GM12878 (cell line): ENCODE results near the gene FAM78A. TPM values are rescaled to one million over a fixed set of nuclear protein-coding genes. Genes with fewer than 3 reads are reported as not detected.

Experiments used
- ATAC-seq: fragments of 200-7000 bp; cut with Tn5 transposase; 3 replicates; pipeline ENCODE4 v1.9.1; 2020; ENCODE audit warnings: mild to moderate bottlenecking, moderate library complexity
- BruUV-seq: library from RNA; stranded (reverse); fragments of 400-500 nt; replicated peaks from 2 replicates; lab custom pipeline; 2021; lab: Mats Ljungman, UMichigan
- CTCF ChIA-PET: fragments of 300-600 bp; sonication (Branson Sonifier 250); formaldehyde crosslinking; extraction: SDS; loops from one replicate; lab custom pipeline; 2021; ENCODE audit warnings: inconsistent platforms; lab: Yijun Ruan, JAX
- POLR2A ChIA-PET: fragments of 350-600 bp; formaldehyde crosslinking; extraction: SDS; loops from one replicate; lab custom pipeline; 2021; ENCODE audit warnings: inconsistent platforms; lab: Charles Lee
- RAD21 ChIA-PET: fragments of 300-600 bp; sonication (Branson Sonifier 250); formaldehyde crosslinking; loops from one replicate; lab custom pipeline; 2023; ENCODE audit warnings: antibody characterized with exemption; ENCODE audit not compliant: unreplicated experiment; lab: Charles Lee
- SMC1A ChIA-PET: fragments of 300-600 bp; sonication (Branson Sonifier 250); formaldehyde crosslinking; loops from one replicate; lab custom pipeline; 2023; ENCODE audit not compliant: unreplicated experiment, uncharacterized antibody; lab: Charles Lee
- DNase-seq: peaks from one replicate; pipeline ENCODE4 v3.0.0-alpha.2; 2011; ENCODE audit warnings: low read depth, low spot score
- FAIRE-seq: peaks from 3 replicates; lab custom pipeline; 2011; peaks lifted over from hg19 to GRCh38; lab: Jason Lieb, UNC
- H2AFZ ChIP-seq: 2 replicates; pipeline ENCODE4 v1.6.0; 2011; ENCODE audit warnings: low read depth, low read length, control low read depth; ENCODE audit not compliant: control insufficient read depth
- H3K27ac ChIP-seq: 2 replicates; pipeline ENCODE4 v1.5.1; 2011; ENCODE audit warnings: control low read depth; ENCODE audit not compliant: control insufficient read depth, insufficient read depth
- H3K27me3 ChIP-seq, 2 experiments: replicated peaks in 1 of 2; 2 replicates each; pipeline versions ENCODE4 v1.6.0 to v1.6.1; 2011; ENCODE audit warnings: low read length in 1 of 2; ENCODE audit not compliant: control insufficient read depth in 2 of 2, insufficient read depth in 2 of 2
- H3K36me3 ChIP-seq, 2 experiments: 2 replicates each; pipeline ENCODE4 v1.5.1; 2011; ENCODE audit warnings: low read length in 1 of 2; ENCODE audit not compliant: control insufficient read depth in 2 of 2, insufficient read depth in 2 of 2
- H3K4me1 ChIP-seq: 2 replicates; pipeline ENCODE4 v1.6.1; 2011; ENCODE audit warnings: mild to moderate bottlenecking, low read length, moderate library complexity, mixed read lengths; ENCODE audit not compliant: control insufficient read depth, insufficient read depth
- H3K4me2 ChIP-seq: 2 replicates; pipeline ENCODE4 v1.6.0; 2011; ENCODE audit warnings: control low read depth; ENCODE audit not compliant: control insufficient read depth, insufficient read depth
- H3K4me3 ChIP-seq: fragments of 200-600 bp; sonication (generic); 2 replicates; pipeline ENCODE4 v1.5.1; 2016
- H3K79me2 ChIP-seq: 2 replicates; pipeline ENCODE4 v1.6.0; 2011; ENCODE audit warnings: low read length; ENCODE audit not compliant: control insufficient read depth, insufficient read depth
- H3K9ac ChIP-seq: 2 replicates; pipeline ENCODE4 v1.8.0; 2011; ENCODE audit warnings: low read length, control low read depth, mixed read lengths; ENCODE audit not compliant: control insufficient read depth, insufficient read depth
- H3K9me3 ChIP-seq: replicated peaks from 3 replicates; pipeline ENCODE4 v1.5.1; 2011; ENCODE audit warnings: mild to moderate bottlenecking, low read length; ENCODE audit not compliant: control insufficient read depth, insufficient read depth
- H4K20me1 ChIP-seq: 2 replicates; pipeline ENCODE4 v1.6.0; 2011; ENCODE audit not compliant: control insufficient read depth, insufficient read depth
- BACH1 ChIP-seq: fragments of 450-650 bp; IDR thresholded peaks from 2 replicates; pipeline ENCODE4 v1.6.1; 2017; ENCODE audit warnings: mild to moderate bottlenecking, borderline replicate concordance
- GATAD2B ChIP-seq: fragments of 450-650 bp; conservative IDR thresholded peaks from 2 replicates; pipeline ENCODE4 v1.6.1; 2017; ENCODE audit warnings: low read depth, mild to moderate bottlenecking, moderate library complexity
- HCFC1 ChIP-seq: fragments of 150-350 bp; IDR thresholded peaks from 2 replicates; pipeline ENCODE4 v1.6.1; 2014; ENCODE audit warnings: low read length
- HDAC6 ChIP-seq: fragments of 200-600 bp; sonication (generic); IDR thresholded peaks from one replicate; pipeline ENCODE4 v1.8.0; 2017; ENCODE audit warnings: antibody characterized with exemption; ENCODE audit not compliant: unreplicated experiment
- JUND ChIP-seq: IDR thresholded peaks from 2 replicates; pipeline ENCODE4 v1.6.1; 2012; ENCODE audit warnings: low read depth, mild to moderate bottlenecking, low read length, improper control_type of control experiment, moderate library complexity
- MYB ChIP-seq: fragments of 150-350 bp; IDR thresholded peaks from 2 replicates; pipeline ENCODE4 v1.6.1; 2014; ENCODE audit warnings: mild to moderate bottlenecking, low read depth, low read length, borderline replicate concordance
- NFIC ChIP-seq: IDR thresholded peaks from 2 replicates; pipeline ENCODE4 v1.6.1; 2012; ENCODE audit warnings: low read depth, mild to moderate bottlenecking, inconsistent platforms, low read length, moderate library complexity
- POLR2AphosphoS2 ChIP-seq: IDR thresholded peaks from 2 replicates; pipeline ENCODE4 v1.6.1; 2011; ENCODE audit warnings: low read depth, mild to moderate bottlenecking, low read length, improper control_type of control experiment, moderate library complexity
- TARDBP ChIP-seq: IDR thresholded peaks from 2 replicates; pipeline ENCODE4 v1.6.1; 2016; ENCODE audit warnings: borderline replicate concordance
- WGBS: methylation state at CpG from one replicate; pipeline ENCODE4 v1.1.6; 2016; ENCODE audit warnings: low lambda C conversion rate; ENCODE audit not compliant: insufficient replicate concordance, insufficient coverage; ENCODE audit errors: missing lambda C conversion rate; 5-methylcytosine and 5-hydroxymethylcytosine counted together
- in situ Hi-C: fragments of 300-500 bp; cut with MboI; formaldehyde crosslinking; loops from 9 replicates; pipeline ENCODE4 v1.14.3; 2018; ENCODE audit warnings: mixed read lengths
- intact Hi-C: fragments of 100-400 bp; cut with micrococcal nuclease; formaldehyde crosslinking; loops from one replicate; pipeline ENCODE4 v1.14.2; 2022; ENCODE audit not compliant: unreplicated experiment
- polyA plus RNA-seq, 11 experiments: library from polyadenylated mRNA; depleted of rRNA in 4 of 11; unstranded in 6 of 11; stranded (reverse) in 5 of 11; fragments of >200 nt; fragmentation: Nextera tagmentation in 4 of 11; fragmentation: Illumina TruSeq in 1 of 11; extraction: Ambion mirVana in 4 of 11; extraction: Trizol in 1 of 11; gene quantifications; 1 replicate in 1 of 11; 2 replicates in 10 of 11; pipeline versions ENCODE4 v1.2.1 to v1.2.3, GENCODE V29; 2011 to 2016; ENCODE audit warnings: inconsistent platforms in 2 of 11, missing spikeins in 2 of 11, low read depth in 1 of 11
- total RNA-seq, 4 experiments: library from RNA; depleted of rRNA in 3 of 4; stranded (reverse); fragments of >200 nt in 3 of 4; fragmentation: Illumina TruSeq in 1 of 4; extraction: Trizol in 1 of 4; gene quantifications; 2 replicates each; pipeline versions ENCODE4 v1.2.1 to v1.2.3, GENCODE V29; 2013 to 2021
- TF ChIP-seq, protein P1 (sequence below): fragments of 450-650 bp; IDR thresholded peaks from 2 replicates; pipeline ENCODE4 v1.6.1; 2017; ENCODE audit warnings: mild to moderate bottlenecking, moderate library complexity
- TF ChIP-seq, protein P2 (sequence below): IDR thresholded peaks from 2 replicates; pipeline ENCODE4 v1.6.1; 2012; ENCODE audit warnings: low read depth, low read length, improper control_type of control experiment
- TF ChIP-seq, protein P3 (sequence below): fragments of 450-650 bp; IDR thresholded peaks from 2 replicates; pipeline ENCODE4 v1.6.1; 2016; ENCODE audit warnings: mild to moderate bottlenecking, moderate library complexity, borderline replicate concordance
- TF ChIP-seq, protein P4 (sequence below): fragments of 450-650 bp; IDR thresholded peaks from 2 replicates; pipeline ENCODE4 v1.6.1; 2017; ENCODE audit warnings: low read depth, mild to moderate bottlenecking, moderate library complexity

The FAM78A gene
- total and polyA plus RNA-seq, 10 of the 15 experiments (the other 5 are each of a cell fraction or from before 2014, with no cell fraction given) = 0.18 to 32.5 (median 12.2) TPM

DNA sequence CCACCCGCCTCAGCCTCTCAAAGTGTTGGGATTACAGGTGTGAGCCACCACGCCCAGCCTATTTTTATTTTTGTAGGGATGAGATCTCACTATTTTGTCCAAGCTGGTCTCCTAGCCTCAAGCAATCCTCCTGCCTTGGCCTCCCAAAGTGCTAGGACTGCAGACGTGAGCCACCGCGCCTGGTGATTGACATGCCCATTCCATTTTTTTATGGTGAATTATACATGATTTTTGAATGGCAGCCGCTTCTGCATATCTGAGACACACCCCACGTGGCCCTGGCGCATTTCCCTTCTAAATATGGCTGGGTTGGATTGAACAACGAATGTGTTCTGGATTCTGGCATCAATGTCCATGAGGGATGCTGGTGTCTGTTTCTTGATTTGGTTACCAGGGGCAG, 35.9 kb upstream of the FAM78A start:
- Histone ChIP-seq H3K9ac (no peak overlapping the region), H3K4me2 (no peak overlapping the region), H3K79me2 (no peaks in the 10 kb centered on the region), H4K20me1 (no peaks in the 10 kb centered on the region), H3K4me1 (no peaks in the 10 kb centered on the region), H3K4me3 (no peak overlapping the region), H3K27me3 (no peaks in the 10 kb centered on the region; a peak in 2 of 4 replicates), H3K9me3 (no peaks in the 10 kb centered on the region), H3K36me3 (no peaks in the 10 kb centered on the region), H2AFZ (no peak overlapping the region), H3K27ac (no peak overlapping the region)
- RAD21 ChIA-PET = no interaction called here
- in situ Hi-C loops (no loop called here), intact Hi-C loops (no loop called here)
- no TSS peak for BruUV-seq
- no peak for DNase-seq
- WGBS = 64% methylated on average over 9 of the region's 9 CpGs
- no peak for FAIRE-seq
- SMC1A ChIA-PET = no interaction called here
- ATAC-seq = no peak
- CTCF ChIA-PET = no interaction called here
- POLR2A ChIA-PET = no interaction called here
- TF ChIP-seq, protein P1, sequence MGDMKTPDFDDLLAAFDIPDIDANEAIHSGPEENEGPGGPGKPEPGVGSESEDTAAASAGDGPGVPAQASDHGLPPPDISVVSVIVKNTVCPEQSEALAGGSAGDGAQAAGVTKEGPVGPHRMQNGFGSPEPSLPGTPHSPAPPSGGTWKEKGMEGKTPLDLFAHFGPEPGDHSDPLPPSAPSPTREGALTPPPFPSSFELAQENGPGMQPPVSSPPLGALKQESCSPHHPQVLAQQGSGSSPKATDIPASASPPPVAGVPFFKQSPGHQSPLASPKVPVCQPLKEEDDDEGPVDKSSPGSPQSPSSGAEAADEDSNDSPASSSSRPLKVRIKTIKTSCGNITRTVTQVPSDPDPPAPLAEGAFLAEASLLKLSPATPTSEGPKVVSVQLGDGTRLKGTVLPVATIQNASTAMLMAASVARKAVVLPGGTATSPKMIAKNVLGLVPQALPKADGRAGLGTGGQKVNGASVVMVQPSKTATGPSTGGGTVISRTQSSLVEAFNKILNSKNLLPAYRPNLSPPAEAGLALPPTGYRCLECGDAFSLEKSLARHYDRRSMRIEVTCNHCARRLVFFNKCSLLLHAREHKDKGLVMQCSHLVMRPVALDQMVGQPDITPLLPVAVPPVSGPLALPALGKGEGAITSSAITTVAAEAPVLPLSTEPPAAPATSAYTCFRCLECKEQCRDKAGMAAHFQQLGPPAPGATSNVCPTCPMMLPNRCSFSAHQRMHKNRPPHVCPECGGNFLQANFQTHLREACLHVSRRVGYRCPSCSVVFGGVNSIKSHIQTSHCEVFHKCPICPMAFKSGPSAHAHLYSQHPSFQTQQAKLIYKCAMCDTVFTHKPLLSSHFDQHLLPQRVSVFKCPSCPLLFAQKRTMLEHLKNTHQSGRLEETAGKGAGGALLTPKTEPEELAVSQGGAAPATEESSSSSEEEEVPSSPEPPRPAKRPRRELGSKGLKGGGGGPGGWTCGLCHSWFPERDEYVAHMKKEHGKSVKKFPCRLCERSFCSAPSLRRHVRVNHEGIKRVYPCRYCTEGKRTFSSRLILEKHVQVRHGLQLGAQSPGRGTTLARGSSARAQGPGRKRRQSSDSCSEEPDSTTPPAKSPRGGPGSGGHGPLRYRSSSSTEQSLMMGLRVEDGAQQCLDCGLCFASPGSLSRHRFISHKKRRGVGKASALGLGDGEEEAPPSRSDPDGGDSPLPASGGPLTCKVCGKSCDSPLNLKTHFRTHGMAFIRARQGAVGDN = no peak
- TF ChIP-seq, protein P2, sequence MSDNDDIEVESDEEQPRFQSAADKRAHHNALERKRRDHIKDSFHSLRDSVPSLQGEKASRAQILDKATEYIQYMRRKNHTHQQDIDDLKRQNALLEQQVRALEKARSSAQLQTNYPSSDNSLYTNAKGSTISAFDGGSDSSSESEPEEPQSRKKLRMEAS = no peak
- TF ChIP-seq HCFC1 (no peak), GATAD2B (no peak), BACH1 (no peak), JUND (no peak), MYB (no peak), TARDBP (no peak), POLR2AphosphoS2 (no peak), HDAC6 (no peak), NFIC (no peak)
- TF ChIP-seq, protein P3, sequence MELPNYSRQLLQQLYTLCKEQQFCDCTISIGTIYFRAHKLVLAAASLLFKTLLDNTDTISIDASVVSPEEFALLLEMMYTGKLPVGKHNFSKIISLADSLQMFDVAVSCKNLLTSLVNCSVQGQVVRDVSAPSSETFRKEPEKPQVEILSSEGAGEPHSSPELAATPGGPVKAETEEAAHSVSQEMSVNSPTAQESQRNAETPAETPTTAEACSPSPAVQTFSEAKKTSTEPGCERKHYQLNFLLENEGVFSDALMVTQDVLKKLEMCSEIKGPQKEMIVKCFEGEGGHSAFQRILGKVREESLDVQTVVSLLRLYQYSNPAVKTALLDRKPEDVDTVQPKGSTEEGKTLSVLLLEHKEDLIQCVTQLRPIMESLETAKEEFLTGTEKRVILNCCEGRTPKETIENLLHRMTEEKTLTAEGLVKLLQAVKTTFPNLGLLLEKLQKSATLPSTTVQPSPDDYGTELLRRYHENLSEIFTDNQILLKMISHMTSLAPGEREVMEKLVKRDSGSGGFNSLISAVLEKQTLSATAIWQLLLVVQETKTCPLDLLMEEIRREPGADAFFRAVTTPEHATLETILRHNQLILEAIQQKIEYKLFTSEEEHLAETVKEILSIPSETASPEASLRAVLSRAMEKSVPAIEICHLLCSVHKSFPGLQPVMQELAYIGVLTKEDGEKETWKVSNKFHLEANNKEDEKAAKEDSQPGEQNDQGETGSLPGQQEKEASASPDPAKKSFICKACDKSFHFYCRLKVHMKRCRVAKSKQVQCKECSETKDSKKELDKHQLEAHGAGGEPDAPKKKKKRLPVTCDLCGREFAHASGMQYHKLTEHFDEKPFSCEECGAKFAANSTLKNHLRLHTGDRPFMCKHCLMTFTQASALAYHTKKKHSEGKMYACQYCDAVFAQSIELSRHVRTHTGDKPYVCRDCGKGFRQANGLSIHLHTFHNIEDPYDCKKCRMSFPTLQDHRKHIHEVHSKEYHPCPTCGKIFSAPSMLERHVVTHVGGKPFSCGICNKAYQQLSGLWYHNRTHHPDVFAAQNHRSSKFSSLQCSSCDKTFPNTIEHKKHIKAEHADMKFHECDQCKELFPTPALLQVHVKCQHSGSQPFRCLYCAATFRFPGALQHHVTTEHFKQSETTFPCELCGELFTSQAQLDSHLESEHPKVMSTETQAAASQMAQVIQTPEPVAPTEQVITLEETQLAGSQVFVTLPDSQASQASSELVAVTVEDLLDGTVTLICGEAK = no peak
- TF ChIP-seq, protein P4, sequence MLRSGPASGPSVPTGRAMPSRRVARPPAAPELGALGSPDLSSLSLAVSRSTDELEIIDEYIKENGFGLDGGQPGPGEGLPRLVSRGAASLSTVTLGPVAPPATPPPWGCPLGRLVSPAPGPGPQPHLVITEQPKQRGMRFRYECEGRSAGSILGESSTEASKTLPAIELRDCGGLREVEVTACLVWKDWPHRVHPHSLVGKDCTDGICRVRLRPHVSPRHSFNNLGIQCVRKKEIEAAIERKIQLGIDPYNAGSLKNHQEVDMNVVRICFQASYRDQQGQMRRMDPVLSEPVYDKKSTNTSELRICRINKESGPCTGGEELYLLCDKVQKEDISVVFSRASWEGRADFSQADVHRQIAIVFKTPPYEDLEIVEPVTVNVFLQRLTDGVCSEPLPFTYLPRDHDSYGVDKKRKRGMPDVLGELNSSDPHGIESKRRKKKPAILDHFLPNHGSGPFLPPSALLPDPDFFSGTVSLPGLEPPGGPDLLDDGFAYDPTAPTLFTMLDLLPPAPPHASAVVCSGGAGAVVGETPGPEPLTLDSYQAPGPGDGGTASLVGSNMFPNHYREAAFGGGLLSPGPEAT = no peak
- TF ChIP-seq, all 136 proteins: peak for 0
